ENCODE measurements around the gene LUZP2. TPM values are rescaled to one million over a fixed set of nuclear protein-coding genes. Genes with fewer than 3 reads are reported as not detected.

Gene LUZP2
- not detected for total RNA-seq

DNA sequence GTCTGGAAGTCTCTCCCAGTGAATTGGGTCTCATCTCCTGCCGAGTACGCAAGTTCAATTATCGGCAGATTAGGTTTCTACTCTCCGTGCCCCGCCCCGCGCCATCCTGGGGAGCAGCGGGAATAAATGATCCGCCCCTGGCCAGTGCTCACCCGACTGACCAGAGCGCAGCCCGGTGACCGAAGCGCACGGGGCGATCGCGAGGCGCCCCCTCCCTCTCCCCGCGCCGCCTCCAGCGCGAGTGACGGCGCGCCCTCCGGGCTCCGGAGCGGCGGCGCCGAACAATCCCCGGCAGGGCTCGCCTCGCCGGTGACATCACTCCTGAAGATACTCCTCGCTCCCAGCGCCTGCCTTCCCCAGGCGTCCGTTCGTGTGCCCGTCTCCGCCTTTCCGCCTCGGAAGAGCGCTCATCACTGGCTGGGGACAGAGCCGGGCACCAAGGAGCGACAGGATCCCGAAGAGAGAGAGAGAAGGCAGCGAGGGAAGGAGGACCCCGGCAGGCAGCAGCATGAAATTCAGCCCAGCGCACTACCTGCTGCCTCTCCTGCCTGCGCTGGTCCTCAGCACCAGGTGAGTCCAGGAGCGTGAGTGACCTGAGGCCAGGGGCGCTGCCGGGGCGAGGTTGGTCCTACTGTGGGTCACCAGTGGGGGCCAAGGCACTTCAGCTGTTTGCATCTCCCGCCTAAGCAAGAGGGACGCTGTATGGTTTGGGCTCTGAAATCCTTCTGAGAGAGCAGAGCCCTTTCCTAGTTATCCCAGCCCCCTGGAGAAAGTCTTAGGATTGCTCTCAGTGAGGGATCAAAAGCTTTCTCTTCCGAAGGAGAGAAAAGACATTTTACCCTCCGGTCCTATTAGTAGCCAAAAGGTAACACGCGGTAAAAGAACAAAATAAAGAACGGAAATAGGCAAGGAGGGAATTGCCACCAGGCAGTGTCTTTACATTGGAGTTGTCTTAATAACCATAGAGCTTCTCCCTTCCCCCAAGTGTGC lies at the start of gene LUZP2:
LUZP2 (plus strand) TSS at position 318 of the 990 bp plus-strand sequence.

Small RNAs within 50 kb of the gene (small RNA-seq; reads per million reads assigned to genes)
- 0 reads per million in 2 donors for gene RF00019

All from melanocyte of skin (primary cell).